Prostate gland (tissue), 2 donors: ENCODE data around the gene TPD52L1. TPM values are rescaled to one million over a fixed set of nuclear protein-coding genes. Genes with fewer than 3 reads are reported as not detected.

Source experiments
- DNase-seq: peaks from one replicate; pipeline ENCODE4 v3.0.0-alpha.2; 2019; ENCODE audit warnings: low spot score
- H3K27ac ChIP-seq, 2 donors: fragments of 200-600 bp; sonication (generic); 2 replicates each; pipeline ENCODE4 v1.5.1; 2017 to 2019
- H3K27me3 ChIP-seq: fragments of 200-600 bp; sonication (generic); replicated peaks from 2 replicates; pipeline ENCODE4 v1.5.1; 2019; ENCODE audit not compliant: insufficient read depth
- H3K36me3 ChIP-seq, 2 donors: fragments of 200-600 bp; sonication (generic); 1 replicate in 1 of 2; 2 replicates in 1 of 2; pipeline versions ENCODE4 v1.5.1 to v1.8.1; 2017 to 2019
- H3K4me1 ChIP-seq: fragments of 200-600 bp; sonication (generic); replicated peaks from 2 replicates; pipeline ENCODE4 v1.5.1; 2019
- H3K4me3 ChIP-seq, 2 donors: fragments of 200-600 bp; sonication (generic); 2 replicates each; pipeline ENCODE4 v1.5.1; 2017 to 2019
- H3K9me3 ChIP-seq: fragments of 200-600 bp; sonication (generic); 2 replicates; pipeline ENCODE4 v1.5.1; 2017
- POLR2A ChIP-seq: fragments of 450-650 bp; IDR thresholded peaks from one replicate; pipeline ENCODE4 v1.6.1; 2016; ENCODE audit warnings: antibody characterized with exemption, mild to moderate bottlenecking
- POLR2AphosphoS5 ChIP-seq: sonication (generic); formaldehyde crosslinking; IDR thresholded peaks from one replicate; pipeline ENCODE4 v1.6.1; 2017; ENCODE audit warnings: antibody characterized with exemption
- WGBS: methylation state at CpG from one replicate; pipeline ENCODE4 v1.1.5; 2018; 5-methylcytosine and 5-hydroxymethylcytosine counted together
- intact Hi-C: fragments of 100-400 bp; cut with DNase I; formaldehyde crosslinking; loops from one replicate; pipeline ENCODE4 v1.14.2; 2022
- total RNA-seq, 2 donors: library from RNA; depleted of rRNA; stranded (reverse); fragments of >200 nt; gene quantifications; one replicate each; pipeline ENCODE4 v1.1.0, GENCODE V29; 2016
- TF ChIP-seq, protein P1 (sequence below), 4 experiments: fragments of 200-600 bp in 2 of 4; fragments of 450-650 bp in 2 of 4; sonication (generic) in 2 of 4; IDR thresholded peaks; 1 replicate in 3 of 4; 2 replicates in 1 of 4; pipeline ENCODE4 v1.5.1; 2016 to 2019; ENCODE audit warnings: antibody characterized with exemption in 4 of 4, mild to moderate bottlenecking in 2 of 4, moderate library complexity in 2 of 4

The TPD52L1 gene
- total RNA-seq, 2 donors from 2014 or later: 63.9 to 105 TPM

DNA sequence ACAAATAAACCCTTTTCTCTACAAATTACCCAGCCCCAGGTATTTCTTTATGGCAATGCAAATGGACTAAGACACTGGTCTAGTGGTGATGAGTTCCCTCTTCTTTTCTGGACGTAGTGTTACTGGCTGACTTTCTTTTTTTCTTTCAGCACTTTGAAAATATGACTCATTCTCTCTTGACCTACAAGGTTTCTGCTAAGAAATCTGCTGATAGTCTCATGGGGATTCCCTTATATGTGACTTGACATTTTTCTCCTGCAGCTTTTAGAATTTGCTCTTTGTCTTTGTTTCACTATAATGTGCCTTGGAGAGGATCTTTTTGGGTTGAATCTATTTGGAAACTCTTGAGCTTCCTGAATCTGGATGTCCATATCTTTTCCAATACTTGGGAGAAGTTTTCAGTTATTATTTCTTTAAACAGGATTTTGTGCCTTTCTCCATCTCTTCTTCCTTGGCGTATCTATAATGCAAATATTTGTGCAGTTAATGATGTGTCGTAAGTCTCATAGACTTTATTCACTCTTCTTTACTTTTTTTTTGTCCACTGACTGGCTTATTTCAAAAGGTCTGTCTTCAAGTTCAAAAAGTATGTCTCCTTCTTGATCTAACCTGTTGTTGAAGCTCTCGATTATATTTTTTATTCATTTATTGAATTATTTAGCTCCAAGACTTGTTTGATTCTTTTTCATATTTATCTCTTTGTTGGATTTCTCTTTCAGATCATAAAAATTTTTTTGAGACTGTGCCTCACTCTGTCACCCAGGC lies 42.2 kb upstream of the TPD52L1 start:
- 91% methylated on average over 4 of the region's 4 CpGs for WGBS

DNA sequence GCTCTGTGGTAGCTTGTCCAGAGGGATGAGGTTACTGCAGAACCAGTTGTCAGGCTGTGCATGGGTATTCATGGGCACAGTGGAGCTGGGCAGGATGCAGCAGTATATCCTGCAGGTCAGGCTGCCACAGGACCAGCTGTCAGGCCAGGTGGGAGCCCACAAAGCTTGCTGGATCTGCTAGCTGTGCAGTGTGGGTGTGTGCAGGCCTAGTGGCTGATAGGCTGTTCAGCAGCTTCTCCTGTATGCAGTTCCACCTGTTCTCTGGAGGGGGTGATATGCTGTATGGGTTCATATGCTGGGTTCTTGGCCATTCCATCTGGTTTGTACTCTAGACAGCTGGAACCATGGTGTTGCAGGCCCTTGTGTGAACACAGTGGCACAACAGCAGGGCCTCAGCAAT lies 40.6 kb upstream of the TPD52L1 start:
- H3K9me3 ChIP-seq: no peaks in the 10 kb centered on the region
- TF ChIP-seq, protein P1, sequence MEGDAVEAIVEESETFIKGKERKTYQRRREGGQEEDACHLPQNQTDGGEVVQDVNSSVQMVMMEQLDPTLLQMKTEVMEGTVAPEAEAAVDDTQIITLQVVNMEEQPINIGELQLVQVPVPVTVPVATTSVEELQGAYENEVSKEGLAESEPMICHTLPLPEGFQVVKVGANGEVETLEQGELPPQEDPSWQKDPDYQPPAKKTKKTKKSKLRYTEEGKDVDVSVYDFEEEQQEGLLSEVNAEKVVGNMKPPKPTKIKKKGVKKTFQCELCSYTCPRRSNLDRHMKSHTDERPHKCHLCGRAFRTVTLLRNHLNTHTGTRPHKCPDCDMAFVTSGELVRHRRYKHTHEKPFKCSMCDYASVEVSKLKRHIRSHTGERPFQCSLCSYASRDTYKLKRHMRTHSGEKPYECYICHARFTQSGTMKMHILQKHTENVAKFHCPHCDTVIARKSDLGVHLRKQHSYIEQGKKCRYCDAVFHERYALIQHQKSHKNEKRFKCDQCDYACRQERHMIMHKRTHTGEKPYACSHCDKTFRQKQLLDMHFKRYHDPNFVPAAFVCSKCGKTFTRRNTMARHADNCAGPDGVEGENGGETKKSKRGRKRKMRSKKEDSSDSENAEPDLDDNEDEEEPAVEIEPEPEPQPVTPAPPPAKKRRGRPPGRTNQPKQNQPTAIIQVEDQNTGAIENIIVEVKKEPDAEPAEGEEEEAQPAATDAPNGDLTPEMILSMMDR (IDR thresholded peaks at IDR 0.05): no peak
- TF ChIP-seq POLR2AphosphoS5: no peak
- no peak for TF ChIP-seq POLR2A
- no peak for DNase-seq
- H3K4me1 ChIP-seq: no peaks in the 10 kb centered on the region
- H3K27ac ChIP-seq: no peak overlapping the region
- intact Hi-C loops: no loop called here
- H3K36me3 ChIP-seq: no peaks in the 10 kb centered on the region
- no peaks in the 10 kb centered on the region for H3K27me3 ChIP-seq
- no peak overlapping the region for H3K4me3 ChIP-seq

More for the DNA sequence above, 42.2 kb upstream of the TPD52L1 start:
- TF ChIP-seq, protein P1 (IDR thresholded peaks at IDR 0.05): no peak
- TF ChIP-seq POLR2AphosphoS5: no peak
- TF ChIP-seq POLR2A: no peak
- no peak overlapping the region for H3K27ac ChIP-seq
- no peaks in the 10 kb centered on the region for H3K4me1 ChIP-seq
- no peaks in the 10 kb centered on the region for H3K36me3 ChIP-seq
- no peak for DNase-seq
- H3K27me3 ChIP-seq: no peaks in the 10 kb centered on the region
- H3K4me3 ChIP-seq: no peak overlapping the region
- intact Hi-C loops: no loop called here
- H3K9me3 ChIP-seq: no peaks in the 10 kb centered on the region

DNA sequence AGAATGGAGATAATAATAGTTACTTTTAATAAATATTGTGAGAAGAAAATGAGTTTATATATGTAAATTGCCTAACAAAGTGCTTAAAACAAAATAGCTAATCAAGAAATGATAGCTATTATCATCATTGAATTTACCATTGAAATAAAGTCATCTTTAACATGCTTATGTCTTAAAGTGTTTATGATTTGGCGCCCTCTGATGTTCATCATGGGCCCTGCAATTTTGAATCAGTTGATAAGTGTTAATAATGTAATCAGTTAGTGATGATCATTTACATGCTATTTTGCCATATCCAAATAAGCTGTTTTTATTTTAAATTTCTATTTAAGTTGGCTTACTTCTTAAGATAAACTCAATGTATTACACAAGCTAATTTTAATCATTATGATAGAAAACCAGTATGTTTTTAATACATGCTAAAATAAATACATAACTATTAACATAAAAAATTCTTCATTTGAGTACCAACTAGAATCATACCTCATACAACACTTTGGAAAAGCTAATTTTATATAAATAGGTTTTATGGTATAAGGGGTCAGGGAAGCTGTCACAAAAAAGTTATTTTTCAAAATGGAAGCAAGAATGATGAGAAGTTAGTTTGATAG lies 39.2 kb upstream of the TPD52L1 start:
- Histone ChIP-seq H3K36me3 (no peaks in the 10 kb centered on the region), H3K27ac (no peak overlapping the region), H3K4me1 (no peaks in the 10 kb centered on the region), H3K9me3 (no peaks in the 10 kb centered on the region), H3K27me3 (no peaks in the 10 kb centered on the region), H3K4me3 (no peak overlapping the region)
- intact Hi-C loops: loop anchor here (1.0 kb wide), 1 partner anchor 244 kb away; no protein-coding TSS in a partner anchor
- DNase-seq: peak; percentile 44
- WGBS: 0% methylated on average over 1 of the region's 1 CpG
- no peak for TF ChIP-seq POLR2AphosphoS5
- TF ChIP-seq, protein P1 (IDR thresholded peaks at IDR 0.05): peak; percentile 69 to 88 (median 80)

DNA sequence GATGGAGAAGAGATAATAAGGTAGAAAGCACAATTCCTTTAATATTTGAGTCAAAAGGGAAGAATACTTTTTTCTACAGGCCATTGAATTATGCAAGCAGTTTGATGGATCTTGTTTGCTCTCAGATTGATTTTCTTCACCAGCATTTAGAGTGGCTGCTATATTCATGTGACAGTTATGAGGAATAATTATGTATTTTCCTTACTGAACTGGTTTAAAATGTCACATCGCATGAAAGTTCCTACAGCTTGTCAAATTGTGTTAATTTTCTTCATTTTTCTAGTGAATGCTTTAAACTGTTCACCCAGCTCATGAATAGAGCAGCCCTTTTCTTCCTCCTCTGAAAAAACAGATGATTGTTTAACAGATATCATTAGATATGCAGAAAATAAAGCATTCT lies 37.4 kb upstream of the TPD52L1 start:
- H3K9me3 ChIP-seq: no peaks in the 10 kb centered on the region
- no peaks in the 10 kb centered on the region for H3K27me3 ChIP-seq
- WGBS: 82% methylated on average over 1 of the region's 1 CpG
- H3K4me1 ChIP-seq: no peaks in the 10 kb centered on the region
- no peaks in the 10 kb centered on the region for H3K36me3 ChIP-seq
- no peak overlapping the region for H3K27ac ChIP-seq
- TF ChIP-seq, protein P1 (IDR thresholded peaks at IDR 0.05): no peak
- TF ChIP-seq POLR2AphosphoS5 (no peak), POLR2A (no peak)
- H3K4me3 ChIP-seq: no peak overlapping the region
- intact Hi-C loops: no loop called here
- no peak for DNase-seq

DNA sequence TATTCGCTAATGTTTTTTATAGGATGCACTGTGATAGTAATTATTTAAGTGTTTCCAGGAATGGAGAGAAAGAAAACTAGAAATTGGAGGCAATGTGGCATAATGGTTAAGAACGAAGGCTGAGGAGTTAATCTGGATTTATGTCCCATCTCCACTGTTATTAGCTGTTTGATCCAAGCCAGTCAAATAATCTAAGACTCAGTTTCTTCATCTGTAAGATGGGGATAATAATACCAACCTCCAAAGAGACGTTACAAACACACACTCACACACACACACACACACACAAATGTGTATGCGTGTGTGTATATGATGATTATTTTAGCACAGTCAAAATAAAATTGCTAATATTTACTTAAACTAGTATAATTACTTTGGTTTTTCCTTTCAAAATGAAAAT lies 36.9 kb upstream of the TPD52L1 start:
- Histone ChIP-seq H3K36me3 (no peaks in the 10 kb centered on the region), H3K27ac (no peak overlapping the region), H3K4me3 (no peak overlapping the region), H3K9me3 (no peaks in the 10 kb centered on the region), H3K4me1 (no peaks in the 10 kb centered on the region), H3K27me3 (no peaks in the 10 kb centered on the region)
- intact Hi-C loops: no loop called here
- no peak for DNase-seq
- WGBS: 92% methylated on average over 4 of the region's 4 CpGs
- TF ChIP-seq POLR2A (no peak), POLR2AphosphoS5 (no peak)
- TF ChIP-seq, protein P1 (IDR thresholded peaks at IDR 0.05): no peak
